ENCODE measurements around the gene ST6GALNAC3.
"Not testable (repeated sequence)": the region's sequence is repeated elsewhere in the genome, so short reads cannot be mapped to it uniquely, and the experiment has no call there.

The ST6GALNAC3 gene

GRCh38 chr1:76632136-76632535 lies 557.6 kb downstream of the ST6GALNAC3 start:
- H3K27ac ChIP-seq, result no peak overlapping the region
- TF ChIP-seq CTCF (IDR thresholded peaks at IDR 0.05) (no peak), ZFX (IDR thresholded peaks at IDR 0.05; ENCODE audit: borderline replicate concordance) (no peak)

GRCh38 chr1:76635784-76636183 lies 561.2 kb downstream of the ST6GALNAC3 start:
- TF ChIP-seq ZFX (IDR thresholded peaks at IDR 0.05; ENCODE audit: borderline replicate concordance), result no peak
- TF ChIP-seq CTCF (IDR thresholded peaks at IDR 0.05), result no peak
- H3K27ac ChIP-seq, result no peak overlapping the region

- TF ChIP-seq CTCF (IDR thresholded peaks at IDR 0.05) (no peak), ZFX (IDR thresholded peaks at IDR 0.05; ENCODE audit: borderline replicate concordance) (no peak)
- no peak overlapping the region for H3K27ac ChIP-seq
Measured at GRCh38 chr1:76639181-76639580, 564.6 kb downstream of the ST6GALNAC3 start.

GRCh38 chr1:76640092-76640491 lies 565.5 kb downstream of the ST6GALNAC3 start:
- no peak overlapping the region for H3K27ac ChIP-seq
- no peak for TF ChIP-seq ZFX (IDR thresholded peaks at IDR 0.05; ENCODE audit: borderline replicate concordance)
- no peak for TF ChIP-seq CTCF (IDR thresholded peaks at IDR 0.05)

- no peak overlapping the region for H3K27ac ChIP-seq
- TF ChIP-seq CTCF (IDR thresholded peaks at IDR 0.05) (no peak), ZFX (IDR thresholded peaks at IDR 0.05; ENCODE audit: borderline replicate concordance) (no peak)
Measured at GRCh38 chr1:76640723-76641122, 566.2 kb downstream of the ST6GALNAC3 start.

GRCh38 chr1:76644139-76644538 lies 569.6 kb downstream of the ST6GALNAC3 start:
- TF ChIP-seq CTCF (IDR thresholded peaks at IDR 0.05) (no peak), ZFX (IDR thresholded peaks at IDR 0.05; ENCODE audit: borderline replicate concordance) (no peak)
- no peak overlapping the region for H3K27ac ChIP-seq

- not testable (repeated sequence) for H3K27ac ChIP-seq
Measured at GRCh38 chr1:76652860-76653259, 578.3 kb downstream of the ST6GALNAC3 start.

- TF ChIP-seq CTCF (IDR thresholded peaks at IDR 0.05), result no peak
- no peak for TF ChIP-seq ZFX (IDR thresholded peaks at IDR 0.05; ENCODE audit: borderline replicate concordance)
Measured at GRCh38 chr1:76657623-76658022, 583.1 kb downstream of the ST6GALNAC3 start.

More at GRCh38 chr1:76657623-76658022, 583.1 kb downstream of the ST6GALNAC3 start:
- H3K27ac ChIP-seq, result no peak overlapping the region

All from 22Rv1 (cell line).